H1 (cell line): ENCODE results near the gene MED1. TPM values are rescaled to one million over a fixed set of nuclear protein-coding genes. Genes with fewer than 3 reads are reported as not detected.

ENCODE experiments used
- CTCF ChIA-PET: fragments of 300-600 bp; sonication (Branson Sonifier 250); formaldehyde crosslinking; loops from one replicate; lab custom pipeline; 2021; ENCODE audit not compliant: partially characterized antibody; lab: Charles Lee
- POLR2A ChIA-PET: fragments of 300-600 bp; sonication (Branson Sonifier 250); formaldehyde crosslinking; loops from one replicate; lab custom pipeline; 2021; ENCODE audit warnings: inconsistent platforms; ENCODE audit not compliant: partially characterized antibody; lab: Charles Lee
- DNase-seq, 2 experiments: peaks; one replicate each; pipeline versions ENCODE4 v3.0.0 to v3.0.0-alpha.2; 2010 to 2022; ENCODE audit warnings: low spot score in 2 of 2, low read depth in 1 of 2, mixed read lengths in 1 of 2
- FAIRE-seq: peaks from 2 replicates; lab custom pipeline; 2011; peaks lifted over from hg19 to GRCh38; lab: Jason Lieb, UNC
- H2AFZ ChIP-seq: 2 replicates; pipeline ENCODE4 v1.8.1; 2012; ENCODE audit warnings: low read length, inconsistent platforms
- H2AK5ac ChIP-seq: 2 replicates; pipeline ENCODE4 v1.6.1; 2013; ENCODE audit warnings: low read depth, low read length
- H2BK120ac ChIP-seq: replicated peaks from 2 replicates; pipeline ENCODE3; 2013; ENCODE audit warnings: low read depth, low read length, inconsistent platforms
- H2BK12ac ChIP-seq: 2 replicates; pipeline ENCODE4 v1.6.1; 2013; ENCODE audit warnings: low read depth, low read length
- H2BK15ac ChIP-seq: 2 replicates; pipeline ENCODE4 v1.6.1; 2013; ENCODE audit warnings: low read length
- H2BK20ac ChIP-seq: 2 replicates; pipeline ENCODE4 v1.6.1; 2013; ENCODE audit warnings: low read length
- H2BK5ac ChIP-seq: 2 replicates; pipeline ENCODE4 v1.6.1; 2013; ENCODE audit warnings: low read depth, low read length
- H3K14ac ChIP-seq: 2 replicates; pipeline ENCODE4 v1.6.1; 2013; ENCODE audit warnings: inconsistent platforms; ENCODE audit not compliant: insufficient read length
- H3K18ac ChIP-seq: 2 replicates; pipeline ENCODE4 v1.6.1; 2013; ENCODE audit warnings: low read length; ENCODE audit errors: extremely low read depth
- H3K23ac ChIP-seq: 2 replicates; pipeline ENCODE4 v1.6.1; 2013; ENCODE audit warnings: inconsistent platforms; ENCODE audit not compliant: insufficient read length
- H3K23me2 ChIP-seq: 2 replicates; pipeline ENCODE4 v1.6.1; 2013; ENCODE audit warnings: low read depth, low read length
- H3K27ac ChIP-seq: 2 replicates; pipeline ENCODE4 v1.6.1; 2011; ENCODE audit warnings: low read depth, low read length, inconsistent platforms
- H3K27me3 ChIP-seq, 4 experiments: replicated peaks in 1 of 4; 1 replicate in 1 of 4; 2 replicates in 3 of 4; pipeline versions ENCODE4 v1.6.1 to v1.8.1; 2011 to 2013; ENCODE audit warnings: low read length in 3 of 4, mild to moderate bottlenecking in 3 of 4, inconsistent platforms in 2 of 4, mixed read lengths in 2 of 4, moderate library complexity in 1 of 4; ENCODE audit not compliant: control insufficient read depth in 3 of 4, insufficient read depth in 3 of 4; ENCODE audit errors: extremely low read depth in 1 of 4
- H3K36me3 ChIP-seq, 4 experiments: 2 replicates each; pipeline versions ENCODE4 v1.6.1 to v1.8.1; 2011 to 2013; ENCODE audit warnings: mild to moderate bottlenecking in 4 of 4, low read length in 3 of 4, moderate library complexity in 2 of 4, control low read depth in 1 of 4, inconsistent platforms in 1 of 4; ENCODE audit not compliant: insufficient read depth in 4 of 4, control insufficient read depth in 2 of 4
- H3K4ac ChIP-seq: replicated peaks from 2 replicates; pipeline ENCODE3; 2013; ENCODE audit warnings: low read length, low read depth, mixed read lengths, inconsistent platforms; ENCODE audit not compliant: insufficient read length
- H3K4me1 ChIP-seq, 4 experiments: replicated peaks in 1 of 4; 1 replicate in 1 of 4; 2 replicates in 3 of 4; pipeline versions ENCODE4 v1.6.1 to v1.8.1; 2011 to 2013; ENCODE audit warnings: low read length in 3 of 4, inconsistent platforms in 2 of 4, mixed read lengths in 1 of 4; ENCODE audit not compliant: insufficient read depth in 4 of 4, control insufficient read depth in 3 of 4
- H3K4me2 ChIP-seq, 2 experiments: 2 replicates each; pipeline versions ENCODE4 v1.6.1 to v1.8.1; 2011 to 2013; ENCODE audit warnings: low read depth in 2 of 2, low read length in 2 of 2, control low read depth in 1 of 2, inconsistent platforms in 1 of 2, mild to moderate bottlenecking in 1 of 2; ENCODE audit not compliant: insufficient read depth in 1 of 2
- H3K4me3 ChIP-seq, 4 experiments: fragments of 200-600, 300-600 bp in 1 of 4; sonication (generic), shearing (Covaris generic), sonication (Bioruptor Twin) in 1 of 4; 2 replicates each; pipeline versions ENCODE4 v1.5.1 to v1.8.1; 2011 to 2016; ENCODE audit warnings: low read length in 4 of 4, low read depth in 3 of 4, control low read depth in 2 of 4, inconsistent platforms in 2 of 4, mild to moderate bottlenecking in 2 of 4, mixed read lengths in 1 of 4, moderate library complexity in 1 of 4; ENCODE audit not compliant: insufficient read depth in 2 of 4; ENCODE audit errors: extremely low read depth in 1 of 4
- H3K56ac ChIP-seq: replicated peaks from 2 replicates; pipeline ENCODE3; 2013; ENCODE audit warnings: low read depth, mild to moderate bottlenecking, mixed read lengths, low read length, inconsistent platforms; ENCODE audit not compliant: insufficient read length
- H3K79me1 ChIP-seq: 2 replicates; pipeline ENCODE4 v1.6.1; 2013; ENCODE audit warnings: low read depth, low read length, control low read depth
- H3K79me2 ChIP-seq, 2 experiments: 2 replicates each; pipeline versions ENCODE4 v1.6.1 to v1.8.1; 2012 to 2013; ENCODE audit warnings: low read length in 2 of 2, mild to moderate bottlenecking in 2 of 2, inconsistent platforms in 1 of 2; ENCODE audit not compliant: insufficient read depth in 2 of 2, control insufficient read depth in 1 of 2
- H3K9ac ChIP-seq, 4 experiments: replicated peaks in 1 of 4; 1 replicate in 1 of 4; 2 replicates in 3 of 4; pipeline versions ENCODE4 v1.6.1 to v1.8.1; 2011 to 2013; ENCODE audit warnings: low read depth in 3 of 4, low read length in 3 of 4, control low read depth in 2 of 4, mild to moderate bottlenecking in 2 of 4, moderate library complexity in 2 of 4, inconsistent platforms in 1 of 4; ENCODE audit errors: extremely low read depth in 1 of 4
- H3K9me3 ChIP-seq, 2 experiments: 2 replicates each; pipeline versions ENCODE4 v1.6.1 to v1.8.1; 2012 to 2013; ENCODE audit warnings: mild to moderate bottlenecking in 2 of 2, moderate library complexity in 2 of 2, control low read depth in 1 of 2, inconsistent platforms in 1 of 2, low read depth in 1 of 2, low read length in 1 of 2, mixed read lengths in 1 of 2; ENCODE audit not compliant: insufficient read depth in 2 of 2
- H4K20me1 ChIP-seq, 2 experiments: replicated peaks in 1 of 2; 2 replicates each; pipeline versions ENCODE3 to v1.8.1; 2011 to 2013; ENCODE audit warnings: inconsistent platforms in 2 of 2, low read length in 2 of 2, mild to moderate bottlenecking in 1 of 2; ENCODE audit not compliant: insufficient read depth in 2 of 2, control insufficient read depth in 1 of 2
- H4K5ac ChIP-seq: 2 replicates; pipeline ENCODE4 v1.6.1; 2013; ENCODE audit warnings: low read length, low read depth, mixed read lengths, inconsistent platforms; ENCODE audit not compliant: insufficient read length
- H4K8ac ChIP-seq: 2 replicates; pipeline ENCODE4 v1.8.0; 2013; ENCODE audit warnings: mild to moderate bottlenecking, moderate library complexity, low read length, inconsistent platforms; ENCODE audit not compliant: insufficient read depth; ENCODE audit errors: extremely low read depth
- H4K91ac ChIP-seq: replicated peaks from 2 replicates; pipeline ENCODE3; 2013; ENCODE audit warnings: low read length, mixed read lengths, inconsistent platforms; ENCODE audit not compliant: insufficient read length
- CREB1 ChIP-seq: IDR thresholded peaks from 2 replicates; pipeline ENCODE4 v1.6.1; 2012; ENCODE audit warnings: inconsistent platforms
- EP300 ChIP-seq, 2 experiments: IDR thresholded peaks; 1 replicate in 1 of 2; 2 replicates in 1 of 2; pipeline ENCODE4 v1.6.1; 2011 to 2012; ENCODE audit warnings: low read depth in 2 of 2, low read length in 2 of 2, mild to moderate bottlenecking in 2 of 2, borderline replicate concordance in 1 of 2, inconsistent platforms in 1 of 2, moderate library complexity in 1 of 2
- RNF2 ChIP-seq: fragments of 200-900, 300-1000 bp; sonication (generic); IDR thresholded peaks from 2 replicates; pipeline ENCODE4 v1.7.1; 2016; ENCODE audit warnings: borderline replicate concordance, low read depth, mild to moderate bottlenecking, antibody characterized with exemption, low read length; ENCODE audit not compliant: poor library complexity, severe bottlenecking; ENCODE audit errors: missing control alignments
- SIN3A ChIP-seq, 2 experiments: IDR thresholded peaks in 1 of 2; conservative IDR thresholded peaks in 1 of 2; 2 replicates each; pipeline ENCODE4 v1.6.1; 2011 to 2012; ENCODE audit warnings: low read length in 2 of 2, improper control_type of control experiment in 1 of 2, low read depth in 1 of 2, mild to moderate bottlenecking in 1 of 2
- SIX5 ChIP-seq: IDR thresholded peaks from 2 replicates; pipeline ENCODE4 v1.6.1; 2011; ENCODE audit warnings: mild to moderate bottlenecking, low read depth, low read length
- TEAD4 ChIP-seq: IDR thresholded peaks from 2 replicates; pipeline ENCODE4 v1.6.1; 2012; ENCODE audit warnings: low read depth, low read length, inconsistent platforms, mixed read lengths
- YY1 ChIP-seq: IDR thresholded peaks from 2 replicates; pipeline ENCODE4 v1.6.1; 2011; ENCODE audit warnings: low read depth, mild to moderate bottlenecking, low read length
- WGBS, 2 experiments: shearing (Covaris generic) in 1 of 2; methylation state at CpG; one replicate each; pipeline versions ENCODE4 v1.1.6 to v1.1.7; 2013 to 2015; ENCODE audit warnings: low lambda C conversion rate in 2 of 2, mixed read lengths in 2 of 2, inconsistent platforms in 1 of 2, low coverage in 1 of 2, missing lambda C conversion rate in 1 of 2; ENCODE audit not compliant: insufficient replicate concordance in 2 of 2, insufficient coverage in 1 of 2, insufficient read length in 1 of 2; ENCODE audit errors: extremely low coverage in 1 of 2, missing lambda C conversion rate in 1 of 2; 5-methylcytosine and 5-hydroxymethylcytosine counted together
- polyA plus RNA-seq, 7 experiments: library from polyadenylated mRNA; depleted of rRNA in 3 of 7; stranded (reverse) in 5 of 7; unstranded in 2 of 7; fragments of >200 nt in 5 of 7; fragments of 200-250 nt in 2 of 7; gene quantifications; 1 replicate in 5 of 7; 2 replicates in 1 of 7; 4 replicates in 1 of 7; pipeline versions ENCODE4 v1.2.1 to v1.2.3, GENCODE V29; 2011 to 2013; ENCODE audit warnings: missing spikeins in 2 of 7, mixed read lengths in 2 of 7
- total RNA-seq: library from RNA; stranded (reverse); fragmentation: NEBNext Ultra II Directional; extraction: Animal tissue kit (Norgen Biotek cat#: 25700); gene quantifications from 2 replicates; pipeline ENCODE4 v1.2.1, GENCODE V29; 2021
- TF ChIP-seq, protein P1 (sequence below), 3 experiments: IDR thresholded peaks; 1 replicate in 2 of 3; 2 replicates in 1 of 3; pipeline versions ENCODE4 v1.5.1 to v1.6.1; 2011; ENCODE audit warnings: low read length in 3 of 3, mild to moderate bottlenecking in 3 of 3, inconsistent platforms in 2 of 3, low read depth in 1 of 3, moderate library complexity in 1 of 3; ENCODE audit not compliant: insufficient read depth in 1 of 3; ENCODE audit errors: control extremely low read depth in 1 of 3
- TF ChIP-seq, protein P2 (sequence below): IDR thresholded peaks from 2 replicates; pipeline ENCODE4 v1.6.1; 2012; ENCODE audit warnings: inconsistent platforms
- TF ChIP-seq, protein P3 (sequence below): IDR thresholded peaks from 2 replicates; pipeline ENCODE4 v1.6.1; 2012; ENCODE audit warnings: inconsistent platforms

Gene MED1
- total and polyA plus RNA-seq, 2 of the 8 experiments (the other 6 are each of a cell fraction or from before 2014, with no cell fraction given), result 24.7 to 56.5 TPM

DNA sequence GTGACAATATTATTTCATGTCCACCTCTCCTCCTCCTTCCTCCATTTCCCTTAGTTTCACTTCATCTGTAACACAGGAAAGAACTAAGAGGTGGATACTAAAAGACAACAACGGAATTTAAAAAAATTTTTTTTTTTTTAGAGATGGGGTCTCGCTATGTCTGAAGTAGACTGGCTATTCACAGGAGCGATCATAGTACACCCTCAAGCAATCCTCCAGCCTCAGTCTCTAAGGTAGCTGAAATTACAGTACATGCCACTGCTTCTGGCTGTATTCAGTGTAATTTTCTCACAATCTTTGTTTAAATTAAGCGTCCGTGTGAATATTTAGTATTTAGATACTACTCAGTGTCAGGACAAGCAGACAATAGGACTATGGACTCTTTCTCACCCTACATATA, 85.2 kb downstream of the MED1 start:
- ChIA-PET CTCF (interaction anchor here (1.4 kb wide), 1 partner anchor 98 kb away, joined by 3 read pairs; no protein-coding TSS in a partner anchor), POLR2A (interaction anchor here (1.1 kb wide), 1 partner anchor 35 kb away, joined by 3 read pairs; the partner anchor contains the start of gene FBXL20)
- no peaks in the 10 kb centered on the region for H3K79me2 ChIP-seq
- no peak overlapping the region for H4K91ac ChIP-seq
- no peaks in the 10 kb centered on the region for H3K36me3 ChIP-seq
- no peak for FAIRE-seq
- H3K27ac ChIP-seq, result no peak overlapping the region
- H3K56ac ChIP-seq, result no peak overlapping the region
- 95% methylated on average over 5 of the region's 5 CpGs; no CpG with 5 or more reads in 1 of the 2 experiments for WGBS, 2 experiments
- no peaks in the 10 kb centered on the region for H3K23me2 ChIP-seq
- no peak overlapping the region for H3K14ac ChIP-seq
- no peaks in the 10 kb centered on the region for H3K27me3 ChIP-seq
- H2AFZ ChIP-seq, result no peak overlapping the region
- H3K79me1 ChIP-seq, result no peaks in the 10 kb centered on the region
- no peak overlapping the region for H2AK5ac ChIP-seq
- H3K4ac ChIP-seq, result no peak overlapping the region
- H2BK20ac ChIP-seq, result no peak overlapping the region
- H3K4me1 ChIP-seq, result no peaks in the 10 kb centered on the region
- no peak overlapping the region for H2BK5ac ChIP-seq
- H2BK12ac ChIP-seq, result no peak overlapping the region
- no peak for DNase-seq
- H3K18ac ChIP-seq, result no peak overlapping the region
- no peaks in the 10 kb centered on the region for H3K9me3 ChIP-seq
- H2BK120ac ChIP-seq, result no peak overlapping the region
- H4K5ac ChIP-seq, result no peak overlapping the region
- no peak overlapping the region for H3K4me3 ChIP-seq
- H4K20me1 ChIP-seq, result no peaks in the 10 kb centered on the region
- H3K9ac ChIP-seq, result no peak overlapping the region
- no peak overlapping the region for H3K23ac ChIP-seq
- no peak overlapping the region for H3K4me2 ChIP-seq
- H2BK15ac ChIP-seq, result no peak overlapping the region
- H4K8ac ChIP-seq, result no peak overlapping the region
- TF ChIP-seq, protein P1, sequence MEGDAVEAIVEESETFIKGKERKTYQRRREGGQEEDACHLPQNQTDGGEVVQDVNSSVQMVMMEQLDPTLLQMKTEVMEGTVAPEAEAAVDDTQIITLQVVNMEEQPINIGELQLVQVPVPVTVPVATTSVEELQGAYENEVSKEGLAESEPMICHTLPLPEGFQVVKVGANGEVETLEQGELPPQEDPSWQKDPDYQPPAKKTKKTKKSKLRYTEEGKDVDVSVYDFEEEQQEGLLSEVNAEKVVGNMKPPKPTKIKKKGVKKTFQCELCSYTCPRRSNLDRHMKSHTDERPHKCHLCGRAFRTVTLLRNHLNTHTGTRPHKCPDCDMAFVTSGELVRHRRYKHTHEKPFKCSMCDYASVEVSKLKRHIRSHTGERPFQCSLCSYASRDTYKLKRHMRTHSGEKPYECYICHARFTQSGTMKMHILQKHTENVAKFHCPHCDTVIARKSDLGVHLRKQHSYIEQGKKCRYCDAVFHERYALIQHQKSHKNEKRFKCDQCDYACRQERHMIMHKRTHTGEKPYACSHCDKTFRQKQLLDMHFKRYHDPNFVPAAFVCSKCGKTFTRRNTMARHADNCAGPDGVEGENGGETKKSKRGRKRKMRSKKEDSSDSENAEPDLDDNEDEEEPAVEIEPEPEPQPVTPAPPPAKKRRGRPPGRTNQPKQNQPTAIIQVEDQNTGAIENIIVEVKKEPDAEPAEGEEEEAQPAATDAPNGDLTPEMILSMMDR (IDR thresholded peaks at IDR 0.05; ENCODE audit: control extremely low read depth in 1 of 3, insufficient read depth in 1 of 3, low read depth in 1 of 3, low read length in 3 of 3), result no peak
- TF ChIP-seq RNF2, result no peak
- no peak for TF ChIP-seq SIN3A (conservative IDR thresholded peaks at IDR 0.05 in 1 of 2, IDR thresholded peaks at IDR 0.05 in 1 of 2; ENCODE audit: low read depth in 1 of 2, low read length in 2 of 2)
- TF ChIP-seq EP300 (IDR thresholded peaks at IDR 0.05; ENCODE audit: borderline replicate concordance in 1 of 2, low read depth in 2 of 2, low read length in 2 of 2), result no peak
- TF ChIP-seq, protein P2, sequence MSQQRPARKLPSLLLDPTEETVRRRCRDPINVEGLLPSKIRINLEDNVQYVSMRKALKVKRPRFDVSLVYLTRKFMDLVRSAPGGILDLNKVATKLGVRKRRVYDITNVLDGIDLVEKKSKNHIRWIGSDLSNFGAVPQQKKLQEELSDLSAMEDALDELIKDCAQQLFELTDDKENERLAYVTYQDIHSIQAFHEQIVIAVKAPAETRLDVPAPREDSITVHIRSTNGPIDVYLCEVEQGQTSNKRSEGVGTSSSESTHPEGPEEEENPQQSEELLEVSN, result no peak
- no peak for TF ChIP-seq SIX5
- no peak for TF ChIP-seq CREB1
- TF ChIP-seq TEAD4, result no peak
- TF ChIP-seq, protein P3, sequence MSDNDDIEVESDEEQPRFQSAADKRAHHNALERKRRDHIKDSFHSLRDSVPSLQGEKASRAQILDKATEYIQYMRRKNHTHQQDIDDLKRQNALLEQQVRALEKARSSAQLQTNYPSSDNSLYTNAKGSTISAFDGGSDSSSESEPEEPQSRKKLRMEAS, result no peak
- no peak for TF ChIP-seq YY1
